Body of pancreas (tissue), 4 donors: ENCODE data around the gene MR1.

Experiments
- CTCF ChIP-seq, 7 experiments: fragments of 450-650 bp in 4 of 7; fragments of 200-600 bp in 3 of 7; sonication (generic) in 3 of 7; IDR thresholded peaks; one replicate each; pipeline ENCODE4 v1.5.1; 2016 to 2019; ENCODE audit warnings: antibody characterized with exemption in 7 of 7
- POLR2A ChIP-seq, 3 donors: fragments of 450-650 bp; IDR thresholded peaks; one replicate each; pipeline ENCODE4 v1.6.1; 2016; ENCODE audit warnings: antibody characterized with exemption in 3 of 3, mild to moderate bottlenecking in 2 of 3

GRCh38 chr1:181089017-181089675 is 55.4 kb downstream of the MR1 start:
- TF ChIP-seq CTCF (IDR thresholded peaks at IDR 0.05) (no peak), POLR2A (IDR thresholded peaks at IDR 0.05) (no peak)
